Esophagus squamous epithelium (tissue), 4 donors: Measurements from ENCODE around the gene ICE2.
"Not testable (repeated sequence)": the region's sequence is repeated elsewhere in the genome, so short reads cannot be mapped to it uniquely, and the experiment has no call there.

Experiments
- POLR2A ChIP-seq, 4 donors: fragments of 450-650 bp; IDR thresholded peaks; one replicate each; pipeline ENCODE4 v1.6.1; 2017; ENCODE audit warnings: antibody characterized with exemption in 4 of 4, mild to moderate bottlenecking in 4 of 4, moderate library complexity in 3 of 4
- TF ChIP-seq, protein P1 (sequence below), 6 experiments: fragments of 450-650 bp in 4 of 6; fragments of 200-600 bp in 2 of 6; sonication (generic) in 2 of 6; IDR thresholded peaks; one replicate each; pipeline ENCODE4 v1.5.1; 2016 to 2019; ENCODE audit warnings: antibody characterized with exemption in 6 of 6, mild to moderate bottlenecking in 4 of 6, moderate library complexity in 4 of 6

DNA sequence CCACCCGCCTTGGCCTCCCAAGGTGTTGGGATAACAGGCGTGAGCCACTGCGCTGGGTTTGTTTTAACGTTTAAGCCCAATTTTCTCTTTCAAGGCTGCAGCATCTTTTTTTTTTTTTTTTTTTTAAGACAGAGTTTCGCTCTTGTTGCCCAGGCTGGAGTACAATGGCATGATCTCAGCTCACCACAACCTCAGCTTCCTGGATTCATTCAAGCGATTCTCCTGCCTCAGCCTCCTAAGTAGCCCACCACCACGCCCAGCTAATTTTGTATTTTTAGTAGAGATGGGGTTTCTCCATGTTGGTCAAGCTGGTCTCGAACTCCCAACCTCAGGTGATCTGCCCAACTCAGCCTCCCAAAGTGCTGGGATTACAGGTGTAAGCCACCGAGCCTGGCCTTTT, 68.6 kb downstream of the ICE2 start:
- TF ChIP-seq POLR2A (IDR thresholded peaks at IDR 0.05) = not testable (repeated sequence)
- TF ChIP-seq, protein P1, sequence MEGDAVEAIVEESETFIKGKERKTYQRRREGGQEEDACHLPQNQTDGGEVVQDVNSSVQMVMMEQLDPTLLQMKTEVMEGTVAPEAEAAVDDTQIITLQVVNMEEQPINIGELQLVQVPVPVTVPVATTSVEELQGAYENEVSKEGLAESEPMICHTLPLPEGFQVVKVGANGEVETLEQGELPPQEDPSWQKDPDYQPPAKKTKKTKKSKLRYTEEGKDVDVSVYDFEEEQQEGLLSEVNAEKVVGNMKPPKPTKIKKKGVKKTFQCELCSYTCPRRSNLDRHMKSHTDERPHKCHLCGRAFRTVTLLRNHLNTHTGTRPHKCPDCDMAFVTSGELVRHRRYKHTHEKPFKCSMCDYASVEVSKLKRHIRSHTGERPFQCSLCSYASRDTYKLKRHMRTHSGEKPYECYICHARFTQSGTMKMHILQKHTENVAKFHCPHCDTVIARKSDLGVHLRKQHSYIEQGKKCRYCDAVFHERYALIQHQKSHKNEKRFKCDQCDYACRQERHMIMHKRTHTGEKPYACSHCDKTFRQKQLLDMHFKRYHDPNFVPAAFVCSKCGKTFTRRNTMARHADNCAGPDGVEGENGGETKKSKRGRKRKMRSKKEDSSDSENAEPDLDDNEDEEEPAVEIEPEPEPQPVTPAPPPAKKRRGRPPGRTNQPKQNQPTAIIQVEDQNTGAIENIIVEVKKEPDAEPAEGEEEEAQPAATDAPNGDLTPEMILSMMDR (IDR thresholded peaks at IDR 0.05) = not testable (repeated sequence)
